Activated naive CD4-positive, alpha-beta T cell treated with anti-CD3 and anti-CD28 coated beads, Interleukin-2, amount 50 U/mL, for 72 hours (primary cell): ENCODE data around the gene MLLT10. TPM values are rescaled to one million over a fixed set of nuclear protein-coding genes. Genes with fewer than 3 reads are reported as not detected.
A peak's percentile ranks its signal among the peaks of the same experiment; 100 is the strongest.

ENCODE experiments used
- ATAC-seq, 2 donors: fragments of 150-1000 bp; cut with Tn5 transposase; 2 replicates each; pipeline ENCODE4 v1.10.0; 2021; ENCODE audit warnings: mild to moderate bottlenecking in 2 of 2, moderate library complexity in 2 of 2
- DNase-seq, 2 donors: peaks; one replicate each; pipeline ENCODE4 v3.0.0; 2021 to 2022; ENCODE audit warnings: low spot score in 2 of 2
- H3K27ac Mint-ChIP-seq, 2 donors: one replicate each; pipeline ENCODE4 v1.8.0; 2022; ENCODE audit warnings: mild to moderate bottlenecking in 2 of 2, mixed read lengths in 2 of 2
- H3K36me3 Mint-ChIP-seq, 2 donors: one replicate each; pipeline ENCODE4 v1.8.0; 2022; ENCODE audit warnings: mixed read lengths in 2 of 2
- H3K9me3 Mint-ChIP-seq, 2 donors: one replicate each; pipeline ENCODE4 v1.8.0; 2022; ENCODE audit warnings: mixed read lengths in 2 of 2
- total RNA-seq, 2 donors: library from RNA; stranded (reverse); gene quantifications; one replicate each; pipeline ENCODE4 v1.2.3, GENCODE V29; 2022

Gene MLLT10
- total RNA-seq, 2 donors from 2014 or later = 20.1 to 46.4 TPM

GRCh38 chr10:21733710-21734109 lies 199.7 kb downstream of the MLLT10 start:
- H3K36me3 Mint-ChIP-seq = peaks cover 9 to 13% of the 10 kb centered on the region in 2 donors
- ATAC-seq (no peak), DNase-seq (no peak)
- H3K9me3 Mint-ChIP-seq = no peaks in the 10 kb centered on the region
- no peak overlapping the region for H3K27ac Mint-ChIP-seq

- DNase-seq (no peak), ATAC-seq (peak in 1 of 2 donors; percentile 7)
- no peaks in the 10 kb centered on the region for H3K9me3 Mint-ChIP-seq
- H3K36me3 Mint-ChIP-seq = peaks cover 5 to 41% of the 10 kb centered on the region in 2 donors
- H3K27ac Mint-ChIP-seq = peak overlapping the region; percentile 77 to 79
These were observed 203.1 kb downstream of the MLLT10 start for GRCh38 chr10:21737106-21737505.

GRCh38 chr10:21740989-21741388 lies 207.0 kb downstream of the MLLT10 start:
- H3K27ac Mint-ChIP-seq = peak overlapping the region; percentile 12 to 48
- ATAC-seq = peak; percentile 40 to 62
- no peak for DNase-seq

GRCh38 chr10:21742740-21743412 lies 208.8 kb downstream of the MLLT10 start:
- Mint-ChIP-seq H3K9me3 (no peaks in the 10 kb centered on the region), H3K27ac (no peak overlapping the region), H3K36me3 (peaks cover 0 to 44% of the 10 kb centered on the region in 2 donors)
- no peak for ATAC-seq
- DNase-seq = no peak

More at GRCh38 chr10:21740989-21741388, 207.0 kb downstream of the MLLT10 start:
- Mint-ChIP-seq H3K36me3 (peaks cover 0 to 45% of the 10 kb centered on the region in 2 donors), H3K9me3 (no peaks in the 10 kb centered on the region)

- no peak for ATAC-seq
- Mint-ChIP-seq H3K27ac (no peak overlapping the region), H3K9me3 (no peaks in the 10 kb centered on the region), H3K36me3 (peaks cover 0 to 36% of the 10 kb centered on the region in 2 donors)
- DNase-seq = no peak
These were observed 210.2 kb downstream of the MLLT10 start for GRCh38 chr10:21744223-21744622.

GRCh38 chr10:21746118-21746517 lies 212.1 kb downstream of the MLLT10 start:
- no peaks in the 10 kb centered on the region for H3K9me3 Mint-ChIP-seq
- DNase-seq = no peak

GRCh38 chr10:21747809-21748208 lies 213.8 kb downstream of the MLLT10 start:
- no peak for ATAC-seq
- H3K27ac Mint-ChIP-seq = peak overlapping the region in 1 of 2 donors; percentile 91
- H3K9me3 Mint-ChIP-seq = no peaks in the 10 kb centered on the region
- no peak for DNase-seq
- peaks cover 0 to 7% of the 10 kb centered on the region in 2 donors for H3K36me3 Mint-ChIP-seq

More at GRCh38 chr10:21746118-21746517, 212.1 kb downstream of the MLLT10 start:
- peak; percentile 14 to 74 for ATAC-seq
- Mint-ChIP-seq H3K36me3 (peaks cover 0 to 20% of the 10 kb centered on the region in 2 donors), H3K27ac (peak overlapping the region; percentile 66 to 69)

GRCh38 chr10:21749788-21750187 lies 215.8 kb downstream of the MLLT10 start:
- Mint-ChIP-seq H3K9me3 (no peaks in the 10 kb centered on the region), H3K36me3 (no peaks in the 10 kb centered on the region), H3K27ac (no peak overlapping the region)
- ATAC-seq = peak; percentile 23 to 79
- no peak for DNase-seq

- Mint-ChIP-seq H3K36me3 (no peaks in the 10 kb centered on the region), H3K9me3 (no peaks in the 10 kb centered on the region), H3K27ac (no peak overlapping the region)
- ATAC-seq (peak in 1 of 2 donors; percentile 4), DNase-seq (no peak)
These were observed 216.4 kb downstream of the MLLT10 start for GRCh38 chr10:21750424-21750823.

- no peak for DNase-seq
- Mint-ChIP-seq H3K27ac (no peak overlapping the region), H3K36me3 (no peaks in the 10 kb centered on the region), H3K9me3 (no peaks in the 10 kb centered on the region)
- ATAC-seq = no peak
These were observed 217.6 kb downstream of the MLLT10 start for GRCh38 chr10:21751341-21752310.

GRCh38 chr10:21753497-21754270 lies 219.7 kb downstream of the MLLT10 start:
- ATAC-seq = no peak
- Mint-ChIP-seq H3K36me3 (no peaks in the 10 kb centered on the region), H3K9me3 (no peaks in the 10 kb centered on the region), H3K27ac (no peak overlapping the region)
- DNase-seq = no peak

GRCh38 chr10:21754410-21755011 lies 220.5 kb downstream of the MLLT10 start:
- H3K27ac Mint-ChIP-seq = no peak overlapping the region
- ATAC-seq = no peak
- no peaks in the 10 kb centered on the region for H3K36me3 Mint-ChIP-seq
- H3K9me3 Mint-ChIP-seq = no peaks in the 10 kb centered on the region
- no peak for DNase-seq

- H3K27ac Mint-ChIP-seq = no peak overlapping the region
- no peaks in the 10 kb centered on the region for H3K36me3 Mint-ChIP-seq
- ATAC-seq (no peak), DNase-seq (no peak)
- no peaks in the 10 kb centered on the region for H3K9me3 Mint-ChIP-seq
These were observed 222.7 kb downstream of the MLLT10 start for GRCh38 chr10:21756707-21757106.

GRCh38 chr10:21757185-21757901 lies 223.3 kb downstream of the MLLT10 start:
- H3K9me3 Mint-ChIP-seq = no peaks in the 10 kb centered on the region
- no peaks in the 10 kb centered on the region for H3K36me3 Mint-ChIP-seq
- ATAC-seq (no peak), DNase-seq (no peak)
- H3K27ac Mint-ChIP-seq = no peak overlapping the region

- no peak for DNase-seq
- no peaks in the 10 kb centered on the region for H3K9me3 Mint-ChIP-seq
- ATAC-seq = no peak
- H3K27ac Mint-ChIP-seq = no peak overlapping the region
- no peaks in the 10 kb centered on the region for H3K36me3 Mint-ChIP-seq
These were observed 224.2 kb downstream of the MLLT10 start for GRCh38 chr10:21758239-21758638.

GRCh38 chr10:21758696-21759095 lies 224.7 kb downstream of the MLLT10 start:
- Mint-ChIP-seq H3K36me3 (no peaks in the 10 kb centered on the region), H3K9me3 (no peaks in the 10 kb centered on the region), H3K27ac (no peak overlapping the region)
- DNase-seq = no peak
- ATAC-seq = no peak
